BLaER1 treated with 17β-estradiol and CSF1 and Interleukin-3, amounts not matched to agents 10 nM and 100 nM (cell line): Measurements from ENCODE around the gene ACTR3C.
"Not testable (repeated sequence)": the region's sequence is repeated elsewhere in the genome, so short reads cannot be mapped to it uniquely, and the experiment has no call there.

Experiments
- H3K27ac ChIP-seq, 11 experiments: shearing (Covaris generic); formaldehyde crosslinking; 2 replicates each; pipeline ENCODE4 v1.8.1; 2022
- H3K27me3 ChIP-seq, 11 experiments: shearing (Covaris generic); formaldehyde crosslinking; 2 replicates each; pipeline ENCODE4 v1.8.1; 2022
- H3K36me3 ChIP-seq, 11 experiments: shearing (Covaris generic); formaldehyde crosslinking; 2 replicates each; pipeline ENCODE4 v1.8.1; 2022
- H3K4me1 ChIP-seq, 10 experiments: shearing (Covaris generic); formaldehyde crosslinking; 2 replicates each; pipeline ENCODE4 v1.8.1; 2022
- H3K4me2 ChIP-seq, 11 experiments: shearing (Covaris generic); formaldehyde crosslinking; 2 replicates each; pipeline ENCODE4 v1.8.1; 2022
- H3K4me3 ChIP-seq, 10 experiments: shearing (Covaris generic); formaldehyde crosslinking; 2 replicates each; pipeline ENCODE4 v1.8.1; 2022
- H3K9ac ChIP-seq, 11 experiments: shearing (Covaris generic); formaldehyde crosslinking; 2 replicates each; pipeline ENCODE4 v1.8.1; 2022
- H3K9me3 ChIP-seq, 11 experiments: shearing (Covaris generic); formaldehyde crosslinking; replicated peaks in 1 of 11; 2 replicates each; pipeline ENCODE4 v1.8.1; 2022
- H4K20me1 ChIP-seq, 11 experiments: shearing (Covaris generic); formaldehyde crosslinking; 2 replicates each; pipeline ENCODE4 v1.8.1; 2022
- Cebpa-rat ChIP-seq, 11 experiments: shearing (Covaris generic); IDR thresholded peaks; 2 replicates each; pipeline ENCODE4 v1.8.1; 2022

The ACTR3C gene

GRCh38 chr7:150307904-150308303 lies 15.4 kb downstream of the ACTR3C start:
- Histone ChIP-seq H3K36me3 (no peaks in the 10 kb centered on the region), H3K27ac (no peak overlapping the region), H3K27me3 (no peaks in the 10 kb centered on the region), H3K9me3 (peaks cover 0 to 10% (median 0%) of the 10 kb centered on the region in 11 experiments; a peak in 1 of 22 replicates), H3K9ac (no peak overlapping the region), H4K20me1 (no peaks in the 10 kb centered on the region), H3K4me3 (no peak overlapping the region), H3K4me1 (peaks cover 0 to 8% (median 0%) of the 10 kb centered on the region in 10 experiments; a peak in 2 of 20 replicates), H3K4me2 (no peak overlapping the region)
- no peak for TF ChIP-seq Cebpa-rat (IDR thresholded peaks at IDR 0.05)

GRCh38 chr7:150307129-150307528 lies 16.2 kb downstream of the ACTR3C start:
- Histone ChIP-seq H3K36me3 (no peaks in the 10 kb centered on the region), H3K4me2 (peak overlapping the region in 2 of 11 experiments; percentile 3 to 15; a peak in 4 of 22 replicates), H3K9me3 (peaks cover 0 to 10% (median 0%) of the 10 kb centered on the region in 11 experiments; a peak in 1 of 22 replicates), H4K20me1 (no peaks in the 10 kb centered on the region), H3K4me1 (peaks cover 0 to 8% (median 0%) of the 10 kb centered on the region in 10 experiments; a peak in 2 of 20 replicates), H3K9ac (no peak overlapping the region), H3K27me3 (no peaks in the 10 kb centered on the region), H3K4me3 (no peak overlapping the region), H3K27ac (no peak overlapping the region)
- no peak for TF ChIP-seq Cebpa-rat (IDR thresholded peaks at IDR 0.05)

DNA sequence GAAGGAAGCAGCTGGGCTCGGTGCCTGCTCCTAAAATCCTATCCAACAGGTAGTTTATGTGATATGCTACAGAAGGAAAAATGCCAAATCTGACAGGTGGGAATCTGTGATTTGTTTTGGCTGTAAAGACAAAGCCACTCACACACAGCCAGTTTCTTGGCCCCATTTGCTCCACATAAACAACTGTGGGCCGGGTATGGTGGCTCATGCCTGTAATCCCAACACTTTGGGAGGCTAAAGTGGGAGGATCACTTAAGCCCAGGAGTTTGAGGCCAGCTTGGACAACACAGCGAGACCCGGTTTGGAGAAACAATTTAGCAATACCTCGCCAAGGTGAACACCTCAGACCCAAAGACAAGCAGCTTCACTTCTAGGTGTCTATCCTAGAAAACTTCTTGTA lies 17.0 kb downstream of the ACTR3C start:
- H3K27ac ChIP-seq, H4K20me1 ChIP-seq, H3K4me1 ChIP-seq, H3K4me3 ChIP-seq, H3K36me3 ChIP-seq, H3K4me2 ChIP-seq, H3K27me3 ChIP-seq, H3K9ac ChIP-seq: not testable (repeated sequence)
- peaks cover 0 to 10% (median 0%) of the 10 kb centered on the region in 11 experiments; a peak in 1 of 22 replicates for H3K9me3 ChIP-seq

- H4K20me1 ChIP-seq, H3K36me3 ChIP-seq, H3K4me2 ChIP-seq, H3K4me1 ChIP-seq, H3K4me3 ChIP-seq, H3K9ac ChIP-seq, H3K27me3 ChIP-seq, H3K27ac ChIP-seq: not testable (repeated sequence)
- peaks cover 0 to 10% (median 0%) of the 10 kb centered on the region in 11 experiments; a peak in 1 of 22 replicates for H3K9me3 ChIP-seq
Measured at GRCh38 chr7:150305903-150306284, 17.5 kb downstream of the ACTR3C start.

GRCh38 chr7:150305259-150305902 lies 18.0 kb downstream of the ACTR3C start:
- not testable (repeated sequence) for H3K9ac ChIP-seq, H3K4me2 ChIP-seq, H3K27me3 ChIP-seq, H3K27ac ChIP-seq, H3K4me1 ChIP-seq, H3K4me3 ChIP-seq, H4K20me1 ChIP-seq, H3K36me3 ChIP-seq
- peaks cover 0 to 10% (median 0%) of the 10 kb centered on the region in 11 experiments; a peak in 1 of 22 replicates for H3K9me3 ChIP-seq

- H3K9ac ChIP-seq, H3K27ac ChIP-seq, H3K4me1 ChIP-seq, H4K20me1 ChIP-seq, H3K27me3 ChIP-seq, H3K36me3 ChIP-seq, H3K4me2 ChIP-seq, H3K4me3 ChIP-seq: not testable (repeated sequence)
- peaks cover 0 to 10% (median 0%) of the 10 kb centered on the region in 11 experiments; a peak in 1 of 22 replicates for H3K9me3 ChIP-seq
Measured at GRCh38 chr7:150304499-150305258, 18.7 kb downstream of the ACTR3C start.

DNA sequence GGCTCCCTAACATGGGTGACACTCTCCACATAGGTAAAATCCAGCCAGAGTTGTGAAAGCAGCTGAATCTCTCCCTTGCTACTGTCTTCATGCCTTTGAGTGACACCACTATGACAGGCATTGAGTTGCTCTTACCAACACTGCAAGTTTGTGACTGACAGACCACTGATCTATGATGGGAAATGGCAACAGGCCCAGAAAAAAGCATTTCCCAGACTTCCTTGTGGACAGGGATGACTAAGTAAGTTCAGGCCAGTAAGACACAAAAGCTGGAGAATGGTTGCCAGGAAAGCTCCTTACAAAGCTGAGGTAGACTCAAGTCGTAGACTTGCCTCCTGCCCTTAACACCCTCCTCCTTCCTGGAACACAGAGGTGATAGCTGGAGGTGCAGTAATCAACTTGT lies 20.4 kb downstream of the ACTR3C start:
- H3K36me3 ChIP-seq, H3K27me3 ChIP-seq, H3K4me2 ChIP-seq, H3K4me3 ChIP-seq, H3K9ac ChIP-seq, H3K4me1 ChIP-seq, H3K27ac ChIP-seq, H4K20me1 ChIP-seq: not testable (repeated sequence)
- H3K9me3 ChIP-seq: peaks cover 0 to 10% (median 0%) of the 10 kb centered on the region in 11 experiments; a peak in 1 of 22 replicates

DNA sequence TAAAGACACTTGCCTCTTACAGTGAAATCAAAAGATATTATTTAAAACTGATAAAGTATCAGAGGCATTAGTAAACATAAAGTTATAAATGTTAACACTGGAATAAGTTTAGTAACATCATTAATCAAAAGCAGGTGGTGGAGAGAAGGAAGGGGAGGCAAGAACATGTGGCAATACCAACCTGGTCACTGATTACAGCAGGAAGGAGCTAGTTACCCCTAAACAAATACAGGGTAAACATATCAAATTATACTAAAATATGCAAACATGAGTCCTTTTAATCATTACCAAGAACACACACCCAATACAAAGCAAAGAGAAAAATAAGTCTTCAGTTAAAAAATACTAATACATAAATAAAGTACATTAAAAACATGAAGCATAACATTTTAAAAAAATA lies 25.4 kb downstream of the ACTR3C start:
- H3K36me3 ChIP-seq, H3K4me1 ChIP-seq, H4K20me1 ChIP-seq, H3K9ac ChIP-seq, H3K27me3 ChIP-seq, H3K9me3 ChIP-seq, H3K4me3 ChIP-seq, H3K4me2 ChIP-seq, H3K27ac ChIP-seq: not testable (repeated sequence)

GRCh38 chr7:150296802-150297201 lies 26.5 kb downstream of the ACTR3C start:
- H3K36me3 ChIP-seq, H3K4me3 ChIP-seq, H3K4me1 ChIP-seq, H3K27ac ChIP-seq, H4K20me1 ChIP-seq, H3K9ac ChIP-seq, H3K4me2 ChIP-seq, H3K9me3 ChIP-seq, H3K27me3 ChIP-seq: not testable (repeated sequence)

- H3K4me2 ChIP-seq, H3K9ac ChIP-seq, H4K20me1 ChIP-seq, H3K9me3 ChIP-seq, H3K4me3 ChIP-seq, H3K4me1 ChIP-seq, H3K36me3 ChIP-seq, H3K27ac ChIP-seq, H3K27me3 ChIP-seq: not testable (repeated sequence)
Measured at GRCh38 chr7:150295614-150296013, 27.7 kb downstream of the ACTR3C start.

DNA sequence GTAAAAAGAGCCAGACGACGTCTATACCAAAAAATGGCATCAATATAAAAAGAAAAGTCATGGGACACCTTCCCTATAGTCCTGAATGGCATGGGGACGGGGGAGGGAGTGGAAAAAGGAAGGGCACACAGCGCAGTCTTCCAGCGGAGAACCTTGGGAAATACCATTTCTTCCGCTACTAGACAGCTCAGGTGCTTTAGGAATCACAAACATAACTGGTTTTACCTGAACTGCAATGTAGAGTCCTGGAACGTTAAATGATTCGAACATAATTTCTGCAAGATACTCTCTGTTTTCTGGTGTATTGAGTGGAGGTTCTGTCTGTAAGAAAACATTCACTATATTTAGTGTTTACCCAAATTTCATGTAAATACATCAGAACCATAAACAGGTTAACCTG lies 28.3 kb downstream of the ACTR3C start:
- not testable (repeated sequence) for H3K4me1 ChIP-seq, H3K4me3 ChIP-seq, H3K9me3 ChIP-seq, H3K27ac ChIP-seq, H3K36me3 ChIP-seq, H3K27me3 ChIP-seq, H3K9ac ChIP-seq, H3K4me2 ChIP-seq, H4K20me1 ChIP-seq

DNA sequence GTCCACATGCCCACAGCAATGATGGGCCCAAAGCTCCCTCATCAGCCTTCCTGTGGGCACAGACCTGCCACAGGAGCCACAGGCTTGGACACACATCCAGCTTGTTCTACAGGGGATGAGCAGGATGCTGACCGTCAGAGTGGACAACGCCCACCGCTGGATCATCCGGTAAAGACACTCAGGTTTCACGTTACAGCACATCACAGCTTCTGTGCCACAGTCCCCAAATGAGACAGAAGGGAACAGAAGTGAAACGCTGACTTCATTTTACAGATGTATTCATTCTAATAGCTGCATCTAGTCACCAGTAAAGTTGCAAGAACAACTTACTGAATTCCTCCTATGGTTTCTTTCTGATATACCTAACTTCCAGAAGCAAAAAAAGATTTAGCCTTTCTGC lies 33.0 kb downstream of the ACTR3C start:
- H3K4me3 ChIP-seq, H3K4me2 ChIP-seq, H3K9me3 ChIP-seq, H4K20me1 ChIP-seq, H3K9ac ChIP-seq, H3K27me3 ChIP-seq, H3K36me3 ChIP-seq, H3K27ac ChIP-seq, H3K4me1 ChIP-seq: not testable (repeated sequence)

DNA sequence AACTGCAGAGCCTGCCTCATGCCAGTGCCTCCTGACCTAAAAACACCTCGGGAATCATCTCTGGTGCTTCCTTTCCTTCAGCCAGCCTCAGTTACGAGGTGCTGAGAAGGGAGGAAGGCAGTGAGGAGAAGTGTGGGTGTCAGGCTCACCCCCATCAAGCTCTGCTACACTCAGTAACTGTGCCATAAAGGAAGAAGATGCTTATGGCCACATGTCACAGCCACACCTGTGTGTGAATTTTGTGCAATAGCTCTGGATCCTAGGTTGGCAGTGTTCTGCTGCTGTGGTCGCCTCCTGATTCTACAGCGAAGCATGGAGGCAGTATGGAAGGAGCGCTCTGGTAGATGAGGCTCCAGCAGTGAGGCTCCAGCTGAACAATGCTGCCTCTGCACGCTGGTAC lies 34.5 kb downstream of the ACTR3C start:
- not testable (repeated sequence) for H3K9ac ChIP-seq, H3K9me3 ChIP-seq, H3K4me2 ChIP-seq, H3K27me3 ChIP-seq, H3K4me3 ChIP-seq, H3K36me3 ChIP-seq, H4K20me1 ChIP-seq, H3K27ac ChIP-seq, H3K4me1 ChIP-seq

DNA sequence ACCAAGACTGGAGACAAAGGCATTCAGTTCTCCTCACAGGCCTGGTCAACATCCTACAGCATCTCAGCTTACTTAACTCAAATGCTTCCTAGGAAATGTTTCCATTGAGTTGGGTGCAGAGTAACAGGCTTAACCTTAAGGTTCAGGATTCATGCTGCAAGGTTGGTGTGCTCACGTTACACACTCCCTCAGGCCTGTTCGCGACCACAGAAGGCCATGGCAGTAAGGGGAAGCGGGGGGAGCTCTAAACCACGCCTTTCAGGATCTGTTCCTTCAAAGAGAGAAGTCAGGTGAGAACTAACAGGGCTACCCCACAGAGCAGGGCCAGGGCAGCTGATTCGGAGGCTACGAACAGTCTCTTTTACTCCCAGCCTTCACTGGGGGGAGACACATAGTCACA lies 35.5 kb downstream of the ACTR3C start:
- H3K4me2 ChIP-seq, H3K9ac ChIP-seq: not testable (repeated sequence)

More for the DNA sequence above, 35.5 kb downstream of the ACTR3C start:
- H4K20me1 ChIP-seq, H3K36me3 ChIP-seq, H3K27me3 ChIP-seq, H3K27ac ChIP-seq, H3K4me3 ChIP-seq, H3K4me1 ChIP-seq, H3K9me3 ChIP-seq: not testable (repeated sequence)
